Stimulated activated CD4-positive, alpha-beta T cell treated with anti-CD3 and anti-CD28 coated beads, TNF-alpha, amount 100 ng/mL, for 24 hours (primary cell): ENCODE results near the gene BMS1.
A peak's percentile ranks its signal among the peaks of the same experiment; 100 is the strongest.
"Not testable (repeated sequence)": the region's sequence is repeated elsewhere in the genome, so short reads cannot be mapped to it uniquely, and the experiment has no call there.

Source experiments
- DNase-seq, 3 experiments: peaks; one replicate each; pipeline ENCODE4 v3.0.0-alpha.2; 2020; ENCODE audit warnings: low read depth in 3 of 3

BMS1 gene

DNA sequence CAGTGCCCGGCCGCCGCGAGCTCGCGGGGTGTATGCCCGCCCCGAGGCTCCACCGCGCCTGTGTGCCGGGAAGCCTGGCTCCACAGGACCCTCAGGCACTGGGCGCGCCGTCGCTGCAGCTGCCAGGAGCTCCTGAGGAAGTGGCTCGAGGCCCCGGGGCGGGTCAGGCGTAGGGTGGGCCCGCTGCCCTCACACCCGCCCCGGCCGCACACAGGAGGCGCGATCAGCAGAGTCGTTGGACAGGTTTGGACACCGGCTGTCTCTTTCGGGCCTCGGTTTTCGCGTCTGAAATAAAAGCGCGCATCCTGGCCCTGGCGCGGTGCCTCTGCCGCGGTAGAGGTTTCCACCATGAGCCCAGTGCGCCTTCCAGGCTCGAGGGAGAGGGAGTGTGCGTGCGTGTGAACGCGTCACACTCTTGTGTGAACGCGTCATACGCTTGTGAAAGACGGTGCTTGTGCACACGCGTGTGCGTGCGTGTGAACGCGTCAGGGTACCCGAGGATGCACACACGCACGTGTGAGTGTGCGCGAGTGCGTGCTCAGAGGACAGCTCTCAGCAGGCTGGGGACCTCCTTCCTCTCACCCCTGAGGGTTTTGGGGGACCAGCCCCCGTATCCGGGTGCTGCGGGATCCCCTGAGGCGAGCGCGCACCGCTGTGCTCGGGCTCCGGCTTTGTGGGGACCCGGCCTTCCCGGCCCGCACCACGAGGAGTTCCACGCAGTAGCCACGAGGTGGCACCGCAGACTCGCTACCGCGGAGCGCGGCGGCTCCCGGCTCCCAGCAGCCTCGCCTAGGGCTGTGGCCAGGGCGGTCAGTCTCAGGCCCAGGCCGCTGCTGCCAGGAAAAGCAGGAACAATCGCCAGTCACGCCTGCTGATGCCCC is 83.8 kb downstream of the BMS1 start:
- peak in 2 of 3 experiments; percentile 17 to 50 for DNase-seq

DNA sequence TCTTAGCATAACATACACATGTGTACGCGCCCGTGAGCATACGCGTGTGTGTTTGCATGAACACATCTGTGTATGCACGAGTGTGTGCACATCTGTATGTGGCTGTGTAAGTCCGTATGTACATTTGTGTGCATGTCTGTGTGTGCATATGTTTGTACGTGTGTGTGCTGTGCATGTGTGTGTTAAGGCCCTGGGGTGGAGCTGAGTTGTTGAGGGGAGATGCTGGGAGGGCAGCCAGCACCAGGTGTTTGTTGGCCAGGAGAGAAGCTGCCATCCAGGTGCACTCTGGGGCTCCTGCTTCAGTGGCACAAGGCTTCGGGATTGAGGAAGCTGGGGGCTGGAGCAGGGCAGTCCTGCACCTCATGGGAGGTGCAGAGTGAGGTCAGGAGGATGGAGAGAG is 85.0 kb downstream of the BMS1 start:
- no peak for DNase-seq

DNA sequence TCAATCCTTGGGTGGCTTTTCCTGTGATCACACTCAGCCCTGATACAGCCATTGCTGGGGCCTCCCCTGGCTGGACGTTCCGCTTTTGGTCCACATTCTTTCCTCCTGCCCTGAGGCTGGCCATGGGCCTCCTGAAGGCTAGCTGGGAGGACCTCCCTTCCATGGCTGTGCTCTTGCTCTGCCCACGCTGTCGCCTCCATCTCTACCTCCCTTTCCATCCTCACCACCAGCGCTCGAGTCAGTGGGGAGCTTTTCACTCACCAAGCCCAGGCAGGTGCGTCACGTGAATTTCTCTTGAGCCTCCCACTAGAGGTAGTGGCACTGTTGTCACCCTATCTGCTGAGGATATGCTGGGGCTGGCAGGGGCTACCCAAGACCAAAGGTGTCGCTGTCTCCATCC is 85.9 kb downstream of the BMS1 start:
- no peak for DNase-seq

DNA sequence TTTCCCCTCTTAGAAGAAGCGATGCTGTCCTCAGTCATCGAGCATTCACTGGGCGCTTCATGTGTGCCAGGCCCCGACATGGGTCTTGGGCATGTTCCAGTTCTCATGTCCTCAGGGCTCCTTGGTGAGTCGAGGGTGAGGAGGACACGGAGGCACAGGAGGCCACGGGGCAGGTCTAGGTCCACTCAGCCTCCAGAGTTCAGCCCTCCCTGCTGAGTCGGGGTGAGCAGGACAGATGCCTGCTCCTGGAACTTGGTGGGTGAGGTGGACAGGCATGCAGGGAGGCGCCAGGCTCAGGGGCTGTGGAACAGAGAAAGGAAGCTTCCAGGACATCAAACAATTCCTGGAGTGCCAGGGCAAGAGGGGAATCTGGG is 87.4 kb downstream of the BMS1 start:
- DNase-seq: no peak

DNA sequence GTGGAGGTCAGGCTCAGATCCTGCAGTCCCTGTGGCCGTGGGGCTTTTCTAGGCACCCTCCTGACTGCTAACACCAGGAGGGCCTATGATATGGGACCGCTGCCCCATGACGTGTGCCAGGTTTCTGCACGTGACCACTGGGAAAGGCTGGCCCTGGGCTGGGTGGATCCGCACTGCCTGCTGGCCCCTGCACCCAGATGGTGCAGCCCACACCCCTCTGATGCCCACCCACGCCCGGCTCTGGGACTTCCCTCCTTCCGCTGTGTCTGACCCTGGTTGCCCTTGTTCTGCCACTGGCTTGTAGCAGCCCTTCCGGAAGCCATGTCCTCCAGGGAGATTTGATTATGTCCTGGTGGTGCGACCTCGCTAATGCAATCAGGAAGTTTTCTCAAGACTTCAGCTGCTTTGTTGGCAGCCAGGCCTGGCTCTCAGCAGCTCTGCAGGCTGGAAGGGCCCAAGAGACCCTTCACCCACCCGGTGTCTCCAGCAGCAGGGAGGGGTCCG is 88.6 kb downstream of the BMS1 start:
- not testable (repeated sequence) for DNase-seq

DNA sequence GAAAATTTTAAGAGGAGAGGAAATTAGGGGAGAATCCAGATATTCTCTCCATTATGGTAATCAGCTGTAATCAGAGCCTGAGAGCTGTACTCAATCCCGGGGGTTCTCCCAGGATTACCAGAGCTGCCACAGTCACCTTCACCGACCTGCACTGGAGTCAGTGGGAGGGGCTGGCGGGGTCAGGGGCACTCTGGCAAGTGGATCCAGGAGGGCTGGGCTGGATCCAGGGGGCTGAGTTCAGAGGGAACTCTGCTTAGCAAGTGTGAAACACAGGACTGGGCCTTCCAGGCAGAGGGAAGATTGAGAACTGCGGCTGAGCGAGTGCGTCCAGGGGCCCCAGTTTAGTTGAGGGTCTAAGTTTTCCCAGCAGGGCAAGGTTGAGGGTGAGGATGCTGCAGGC is 89.2 kb downstream of the BMS1 start:
- DNase-seq: no peak

DNA sequence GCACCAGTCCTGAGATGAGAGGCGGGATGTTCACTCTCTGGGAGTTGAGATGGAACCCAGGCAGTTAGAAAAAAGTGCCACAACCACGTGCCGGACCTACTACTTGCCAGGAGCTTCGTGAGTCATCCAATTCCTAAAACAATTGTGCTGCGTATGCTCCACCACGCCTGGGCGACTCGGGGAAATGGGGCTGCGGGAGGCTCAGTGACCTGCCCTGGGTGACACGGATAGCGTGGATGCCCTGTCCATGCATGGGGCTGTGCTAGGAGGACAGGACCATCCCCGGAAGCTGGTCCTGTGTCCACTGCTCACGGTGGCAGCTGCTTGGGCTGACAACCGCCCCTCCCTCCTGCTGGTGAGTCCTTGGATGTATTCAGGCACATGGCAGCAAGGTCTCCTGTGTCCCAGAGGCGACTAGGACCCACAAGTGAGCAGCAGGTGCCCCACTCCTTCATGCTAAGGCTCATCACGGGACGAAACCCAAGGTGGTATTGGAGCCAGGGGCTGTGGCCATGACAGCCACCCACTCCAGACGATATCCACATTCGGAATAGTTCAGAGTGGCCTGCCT is 90.4 kb downstream of the BMS1 start:
- no peak for DNase-seq

DNA sequence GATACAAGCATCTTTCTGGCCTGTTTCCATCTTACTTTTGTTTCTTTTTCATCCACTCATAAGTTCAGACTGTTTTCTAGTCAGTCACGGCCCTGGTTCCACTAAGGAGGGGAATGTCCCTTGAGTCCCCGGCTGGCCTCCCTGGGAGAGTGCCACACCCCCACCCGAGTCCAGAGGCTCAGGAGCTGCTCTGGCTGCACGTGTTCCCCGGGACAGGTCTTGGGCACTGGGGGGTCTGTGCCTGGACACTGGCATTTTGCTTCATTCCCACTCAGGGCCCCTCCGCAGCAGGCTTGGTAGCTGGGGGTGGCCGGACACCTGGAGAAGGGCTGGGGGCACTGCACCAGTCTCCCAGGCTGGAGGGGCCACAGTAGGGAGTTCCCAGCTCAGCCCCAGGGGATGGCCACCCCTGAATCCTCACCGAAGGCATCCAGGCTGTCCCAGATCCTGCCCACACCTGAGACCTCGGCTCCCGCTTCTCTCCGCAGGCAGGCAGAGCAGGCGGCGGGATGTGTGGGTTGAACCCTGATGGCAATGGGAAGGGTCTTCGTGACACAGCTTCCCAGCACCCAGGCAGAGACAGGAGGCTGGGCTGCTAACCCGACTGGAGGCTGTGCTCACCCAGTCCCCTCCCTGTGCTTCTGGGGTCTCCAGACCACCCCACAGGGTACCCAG is 92.3 kb downstream of the BMS1 start:
- no peak for DNase-seq

DNA sequence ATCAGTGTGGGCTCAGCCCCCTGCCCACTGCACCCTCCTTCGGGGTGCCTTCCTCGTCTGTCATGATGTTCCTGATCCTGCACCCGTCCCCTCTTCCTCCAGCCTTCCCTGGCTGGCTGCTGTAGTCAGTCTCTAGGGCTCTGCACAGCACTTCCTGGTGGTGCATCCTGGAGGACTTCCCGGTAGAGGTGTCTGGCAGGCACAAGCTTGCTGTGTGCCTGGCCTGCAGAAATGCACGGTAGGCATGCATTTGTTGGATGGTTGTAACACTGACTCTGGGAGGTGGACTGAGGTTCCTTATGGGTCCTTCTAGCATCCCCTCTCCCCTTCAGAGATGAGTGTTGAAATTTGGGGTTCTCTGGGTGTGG is 92.8 kb downstream of the BMS1 start:
- DNase-seq: no peak

DNA sequence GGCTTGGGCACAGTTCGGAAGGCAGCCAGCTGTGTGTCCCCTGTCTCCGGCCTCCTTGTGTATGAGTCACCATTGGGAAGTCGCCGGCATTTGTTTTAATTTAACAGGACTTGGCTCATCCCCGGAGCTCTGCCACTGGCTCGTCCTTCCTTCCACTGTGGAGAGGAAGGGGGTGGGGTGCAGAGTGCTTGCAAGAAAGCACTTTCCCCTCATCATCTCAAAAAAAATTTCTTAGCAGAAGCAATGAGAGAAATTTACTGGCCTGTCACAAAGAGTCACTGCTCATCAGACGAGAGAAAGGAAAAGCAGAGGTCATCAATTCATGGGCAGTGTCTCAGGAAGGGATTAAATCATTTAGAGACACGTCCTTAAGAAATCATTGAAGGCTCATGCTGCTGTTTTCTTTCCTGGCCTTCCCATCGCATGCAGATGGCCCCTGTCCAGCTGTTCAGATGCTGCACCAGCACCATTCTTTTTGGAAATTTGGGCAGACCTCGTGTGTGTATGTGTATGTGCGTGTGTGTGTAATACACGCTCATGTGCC is 93.3 kb downstream of the BMS1 start:
- DNase-seq: no peak

DNA sequence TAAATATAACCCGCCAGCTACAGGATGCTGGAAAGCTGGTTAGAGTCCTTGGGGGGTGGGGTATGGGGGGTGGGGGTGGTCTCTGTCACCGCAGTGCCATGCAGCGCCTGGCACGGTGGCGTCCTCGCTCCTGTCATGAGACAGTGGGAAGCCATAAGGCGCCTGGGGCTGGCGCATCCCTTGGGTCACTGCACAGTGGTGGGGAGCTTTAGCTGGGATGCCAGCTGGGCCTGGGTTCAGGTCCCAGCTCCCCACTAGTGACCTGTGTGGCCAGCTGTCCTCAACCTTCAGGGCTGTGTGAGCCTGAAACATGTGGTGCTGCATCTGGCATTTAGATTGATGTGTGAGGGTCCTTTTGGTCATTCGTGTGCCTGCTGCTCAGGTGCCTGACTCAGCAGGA is 93.9 kb downstream of the BMS1 start:
- no peak for DNase-seq

DNA sequence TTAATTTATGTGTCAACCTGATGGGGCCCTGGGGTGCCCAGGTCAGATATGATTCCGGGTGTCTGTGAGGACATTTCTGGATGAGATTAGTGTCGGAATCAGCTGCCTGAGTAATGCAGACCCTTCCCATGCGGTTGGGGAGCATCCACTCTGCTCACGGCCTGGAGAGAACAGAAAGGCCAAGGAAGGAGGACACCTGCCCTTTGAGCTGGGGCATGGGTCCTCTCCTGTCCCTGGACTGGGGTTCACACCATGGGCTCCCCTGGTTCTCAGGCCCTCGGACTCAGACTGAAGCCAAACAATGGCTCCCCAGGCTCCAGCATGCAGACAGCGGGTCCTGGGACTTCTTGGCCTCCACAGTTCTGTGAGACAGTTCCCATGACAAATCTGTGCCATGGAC is 94.3 kb downstream of the BMS1 start:
- no peak for DNase-seq

DNA sequence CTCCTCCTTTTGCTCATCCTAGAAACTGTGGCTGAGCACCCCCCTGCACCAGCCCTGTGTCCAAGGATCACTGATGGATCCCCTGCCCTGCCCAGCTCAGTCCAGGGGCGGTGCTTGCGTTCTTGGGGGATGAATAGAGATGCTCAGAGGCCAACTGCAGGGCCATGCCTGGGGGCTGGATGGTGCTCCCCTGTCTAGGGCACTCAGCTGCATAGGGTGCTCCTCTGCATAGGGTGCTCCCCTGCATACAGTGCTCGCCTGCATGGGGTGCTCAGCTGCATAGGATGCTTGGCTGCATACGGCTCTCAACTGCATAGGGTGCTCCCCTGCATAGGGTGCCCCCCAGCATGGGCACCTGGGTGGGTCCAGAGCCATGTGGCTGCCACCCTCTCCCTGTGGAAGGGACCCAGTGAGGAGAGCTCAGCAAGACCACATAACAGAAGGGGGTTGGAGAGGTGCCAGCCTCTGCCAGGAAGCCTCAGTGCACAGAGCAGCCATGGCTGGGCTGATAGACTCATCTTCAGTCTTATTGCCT is 95.0 kb downstream of the BMS1 start:
- DNase-seq: no peak

DNA sequence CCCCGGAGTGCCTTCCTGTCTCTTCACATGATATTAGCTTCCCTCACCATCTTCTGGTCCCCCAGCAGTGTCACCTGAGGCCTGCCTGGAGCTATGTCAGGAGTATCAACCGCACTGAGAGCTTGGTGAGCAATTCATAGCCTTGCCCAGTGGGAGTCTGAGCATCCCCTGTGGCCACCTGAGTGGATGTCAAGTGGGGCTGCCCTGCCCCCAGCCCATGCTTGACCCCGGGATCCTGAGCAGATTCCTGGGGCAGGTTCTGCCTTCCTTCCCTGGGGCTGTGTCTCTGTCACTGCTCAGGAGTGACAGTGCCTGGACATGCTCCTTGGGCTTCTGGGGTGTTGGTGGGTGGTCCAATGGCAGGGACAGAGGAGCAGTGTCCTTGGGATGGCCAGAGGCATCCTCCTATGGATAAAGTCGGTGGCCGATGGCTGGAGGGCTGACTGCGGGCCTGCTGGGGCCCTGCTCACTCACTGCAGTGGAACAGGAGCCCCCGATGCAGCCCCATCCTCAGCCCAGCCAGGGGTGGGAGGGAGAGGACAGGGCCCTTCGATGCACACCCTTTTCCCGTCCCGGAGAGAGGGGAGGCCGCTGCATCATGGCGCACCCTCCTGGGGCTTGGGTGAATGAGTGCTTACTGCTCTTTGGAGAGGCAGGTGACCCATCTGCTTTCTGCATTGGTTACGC is 95.7 kb downstream of the BMS1 start:
- no peak for DNase-seq

DNA sequence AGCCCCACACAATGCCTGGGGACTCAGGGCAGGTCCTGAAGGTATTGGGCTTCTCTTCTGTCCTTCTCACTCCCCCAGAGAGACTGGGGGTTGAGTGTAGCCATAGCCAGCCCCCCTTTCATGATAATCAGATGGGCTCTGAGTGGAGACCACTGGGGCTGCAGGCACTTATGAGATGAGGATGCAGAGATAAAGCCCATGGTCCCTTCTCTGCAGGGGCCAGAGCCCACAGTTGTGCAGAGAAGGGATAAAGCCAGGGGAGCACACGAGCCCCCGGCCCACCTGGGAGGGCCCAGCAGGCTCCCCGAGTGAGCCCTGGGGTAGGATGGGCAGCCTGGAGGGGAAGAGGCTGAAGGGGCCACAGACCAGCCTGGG is 96.2 kb downstream of the BMS1 start:
- DNase-seq: no peak

DNA sequence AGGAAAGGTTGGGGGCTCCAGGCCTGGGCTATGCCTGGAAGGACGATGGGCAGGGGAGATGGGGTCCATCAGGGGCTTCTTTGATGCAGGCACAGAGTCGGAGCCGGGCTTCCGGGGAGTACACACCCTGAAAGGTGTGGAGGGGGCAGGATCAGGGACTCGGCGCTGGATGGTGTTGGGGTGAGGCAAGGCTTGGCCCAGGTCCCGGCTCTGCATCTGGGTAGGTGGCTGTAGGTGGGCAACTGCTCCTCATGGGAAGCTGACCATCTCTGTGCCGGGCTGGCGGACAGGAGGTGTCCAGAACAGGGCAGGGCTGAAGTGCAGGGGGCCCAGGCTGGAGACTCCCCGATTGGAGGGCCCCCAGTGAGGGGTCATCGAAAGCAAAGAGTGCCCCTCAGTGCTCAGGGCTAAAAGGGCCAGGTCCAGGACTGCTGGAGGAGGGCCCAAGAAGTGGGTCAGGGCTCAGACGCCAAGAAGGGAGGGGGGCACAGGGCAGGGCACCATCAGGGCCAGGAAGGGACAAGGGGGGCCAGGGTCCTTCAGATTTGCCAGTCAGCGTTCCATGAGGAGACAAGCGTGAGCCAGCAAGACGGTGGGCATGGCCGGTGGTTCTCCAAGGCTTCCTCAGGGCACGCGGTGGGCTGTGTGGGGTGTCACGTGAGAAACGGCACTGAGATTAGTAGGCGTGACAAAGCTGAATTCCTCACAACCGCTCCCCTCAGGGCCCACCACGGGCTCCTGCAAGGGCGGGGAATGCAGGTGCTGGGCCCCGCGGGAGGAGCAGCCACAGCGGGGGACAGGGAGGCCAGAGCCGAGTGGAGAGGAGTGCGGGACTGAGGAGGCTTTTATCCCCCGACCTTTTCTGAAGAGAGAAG is 97.0 kb downstream of the BMS1 start:
- DNase-seq: no peak

DNA sequence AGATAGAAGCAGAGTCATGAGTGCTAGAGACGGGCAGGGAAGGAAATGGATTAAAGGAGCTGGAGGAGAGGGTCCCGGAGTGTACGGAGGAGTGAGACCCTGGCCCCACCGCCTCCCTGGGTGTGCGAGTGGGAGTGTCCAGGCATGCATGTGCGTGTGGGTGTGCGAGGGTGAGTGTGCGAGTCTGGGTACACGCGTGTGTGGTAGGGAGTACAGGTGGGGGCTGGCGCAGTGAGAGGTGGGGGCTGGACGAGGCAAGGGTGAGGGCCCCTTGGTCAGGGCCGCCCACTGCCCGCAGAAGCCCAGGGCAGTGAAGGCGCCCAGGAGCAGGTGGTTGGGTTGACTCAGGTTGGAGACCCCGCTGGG is 97.6 kb downstream of the BMS1 start:
- DNase-seq: no peak

DNA sequence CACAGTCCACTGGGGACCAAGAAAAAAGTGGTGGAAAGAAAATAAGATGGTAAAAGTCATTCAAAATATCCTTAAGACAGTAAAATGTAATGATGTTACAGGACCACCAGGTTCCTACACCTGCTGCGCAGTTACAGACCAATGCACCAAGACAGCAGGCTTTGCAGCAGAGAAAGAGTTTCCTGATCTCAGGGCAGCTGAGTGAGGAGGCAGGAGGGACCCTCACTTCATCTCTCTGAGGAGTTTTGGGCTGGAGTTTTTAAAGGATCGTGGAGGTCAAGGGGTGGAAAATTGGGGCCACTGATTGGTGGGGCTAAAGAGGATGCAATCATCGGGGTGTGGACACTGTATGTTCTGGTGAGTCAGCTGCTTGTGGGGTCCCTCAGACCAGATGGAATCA is 100.0 kb downstream of the BMS1 start:
- no peak for DNase-seq
